ENCODE results near the gene FAM3C.

Gene FAM3C

DNA sequence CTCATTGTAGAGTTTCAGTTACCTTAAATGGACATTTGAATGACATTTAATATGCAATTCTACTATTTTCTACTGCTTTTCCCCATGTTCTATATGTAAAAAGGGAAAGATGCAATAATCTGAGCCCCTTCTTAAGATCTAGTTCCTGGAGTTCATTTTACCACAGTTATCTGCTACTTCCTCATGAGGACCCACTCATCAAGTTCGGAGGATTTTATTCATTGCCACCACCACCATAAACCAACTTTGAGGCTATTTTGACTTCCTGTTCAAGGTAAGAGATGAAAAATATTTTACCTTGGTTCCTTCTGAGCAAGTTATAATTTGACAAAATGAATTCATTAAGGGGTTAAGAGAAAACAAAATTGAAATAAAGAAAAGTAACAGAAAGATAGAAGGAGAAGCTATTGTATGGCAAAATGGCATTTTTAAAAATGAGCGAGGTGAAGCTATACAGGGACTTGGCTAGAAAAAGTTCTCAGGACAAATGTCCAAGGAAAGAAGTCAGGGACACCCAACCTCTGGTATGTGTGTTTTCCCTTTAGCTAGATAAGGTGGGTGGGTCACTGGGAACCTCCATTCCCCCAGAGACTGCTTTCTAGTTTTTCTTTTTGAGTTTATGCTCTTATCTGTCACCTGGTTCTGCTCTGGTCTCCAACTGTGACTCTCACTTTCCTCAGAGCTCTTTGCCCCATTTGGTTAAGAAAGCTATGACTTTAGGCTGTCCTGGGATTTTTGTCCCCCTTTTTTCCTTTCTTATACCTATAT lies 14.9 kb upstream of the FAM3C start:
- no peak for DNase-seq

GRCh38 chr7:121406944-121407343 lies 10.8 kb upstream of the FAM3C start:
- DNase-seq = no peak

DNA sequence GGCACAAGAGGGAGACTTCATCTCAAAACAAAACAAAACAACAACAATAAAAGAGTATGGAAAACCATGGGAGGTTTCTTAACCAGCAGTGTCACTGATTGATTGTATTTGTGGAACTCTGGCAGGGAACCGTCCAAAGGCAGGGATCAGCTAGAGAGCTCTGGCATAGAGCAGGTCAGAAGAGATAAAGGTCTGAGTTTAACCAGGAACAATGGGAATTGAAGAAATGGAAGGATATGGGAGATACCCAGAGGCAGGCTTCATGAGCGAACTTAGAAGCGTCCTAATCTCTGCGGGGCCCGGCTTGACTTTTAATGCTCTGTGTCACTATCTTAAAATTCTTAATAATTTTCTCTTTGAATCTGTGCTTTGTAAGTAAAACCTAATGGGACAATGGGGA lies 10.4 kb upstream of the FAM3C start:
- no peak for DNase-seq

DNA sequence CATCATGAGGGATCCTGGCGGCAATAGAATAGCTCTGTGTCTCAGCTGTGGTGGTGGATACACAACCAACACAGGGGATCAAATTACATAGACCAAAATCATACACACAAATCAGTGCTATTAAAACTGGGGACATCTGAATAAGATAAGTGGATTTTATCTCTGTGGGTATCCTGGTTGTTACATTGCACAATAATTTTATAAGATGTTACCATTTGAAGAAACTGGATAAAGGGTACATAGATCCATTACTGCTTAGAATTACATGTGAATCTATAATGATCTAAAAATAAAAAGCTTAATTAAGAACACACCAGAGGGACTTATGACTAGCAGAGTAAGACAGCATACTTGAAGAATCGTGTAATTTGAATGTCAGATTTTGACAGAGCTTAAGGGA lies 8.2 kb upstream of the FAM3C start:
- DNase-seq = no peak

DNA sequence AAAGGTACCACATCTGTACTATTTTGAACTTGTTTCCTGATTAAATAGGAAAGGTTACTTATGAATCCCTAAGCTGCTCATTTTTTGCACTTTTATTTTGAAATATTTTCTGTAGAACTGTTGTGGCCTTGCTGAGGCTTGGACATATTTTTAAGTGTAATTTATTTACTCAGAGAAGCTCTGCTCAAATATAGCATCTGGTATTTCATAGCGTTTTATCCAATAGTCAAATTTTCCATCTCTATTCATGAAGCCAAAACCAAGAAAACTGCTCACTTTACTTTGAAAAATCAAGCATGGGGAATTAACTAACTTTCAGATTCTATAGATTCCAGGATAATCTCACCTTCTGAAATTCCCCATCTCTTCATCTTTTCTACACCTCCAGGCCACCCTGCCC lies 6.6 kb upstream of the FAM3C start:
- DNase-seq = no peak

DNA sequence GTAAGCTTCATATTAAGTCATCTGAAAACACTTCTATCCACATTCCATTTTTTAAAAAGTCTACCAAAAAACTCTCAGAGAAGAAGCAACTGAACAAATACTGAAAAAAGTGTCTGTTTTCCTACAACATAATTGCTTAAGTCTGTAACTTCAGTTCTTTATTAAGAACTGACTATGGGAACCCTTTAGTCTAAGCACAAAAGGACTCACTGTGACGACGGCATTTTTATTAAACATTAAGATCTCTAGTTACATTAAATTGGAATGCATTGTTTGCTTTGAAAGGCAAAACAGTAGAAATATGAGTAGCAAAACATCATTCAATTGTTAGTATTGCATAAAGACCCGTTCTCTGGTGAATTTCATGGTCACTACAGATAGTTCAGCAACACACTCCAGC lies 5.8 kb upstream of the FAM3C start:
- DNase-seq = no peak

GRCh38 chr7:121398246-121398645 lies 2.1 kb upstream of the FAM3C start:
- DNase-seq = peak in 3 of 58 donors; percentile 1 to 8 (median 7)

DNA sequence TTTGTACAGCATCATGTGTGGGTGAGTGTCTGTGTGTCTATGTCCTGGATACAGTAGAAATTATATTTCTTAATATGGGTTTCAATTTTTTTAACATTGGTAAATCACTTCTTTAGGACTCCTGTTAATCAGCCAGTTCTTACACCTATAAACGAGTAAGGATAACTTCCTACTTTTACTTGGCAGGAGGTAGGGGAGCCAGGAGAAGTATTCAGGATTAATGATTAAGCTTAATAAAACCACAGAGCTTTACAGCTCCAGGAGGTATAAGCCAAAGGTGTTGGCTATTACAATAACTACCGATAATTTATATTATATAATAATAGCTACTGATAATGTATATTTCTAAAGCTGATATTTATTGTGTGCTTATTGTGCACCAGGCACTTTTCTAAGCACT lies 1.7 kb upstream of the FAM3C start:
- no peak for DNase-seq

- DNase-seq = no peak
Measured at GRCh38 chr7:121397361-121397760, 1.3 kb upstream of the FAM3C start.

DNA sequence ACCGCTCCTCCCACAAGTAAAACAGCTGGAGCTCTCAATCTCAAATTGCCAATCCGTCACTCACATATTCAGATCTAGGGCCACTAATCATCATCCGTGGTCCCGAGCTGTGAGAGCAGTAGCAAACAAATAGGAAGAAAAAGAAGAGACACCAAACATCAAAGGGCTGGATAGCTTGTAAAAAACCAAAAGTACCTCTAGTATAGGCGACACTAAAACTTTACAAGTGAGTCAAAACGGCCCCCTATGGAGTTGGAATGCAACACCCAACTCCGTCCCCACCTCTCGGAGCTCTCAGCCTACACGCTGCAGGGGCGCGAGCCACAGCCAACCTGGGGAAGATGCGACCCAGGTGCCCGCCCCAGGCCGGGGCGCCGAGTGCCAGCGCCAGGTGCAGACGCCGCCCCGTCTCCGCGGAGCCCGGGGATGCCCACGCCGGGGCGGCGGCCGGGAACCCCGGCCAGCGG lies 581 bp downstream of the FAM3C start:
- DNase-seq = peak in 17 of 58 donors; percentile 10 to 54 (median 39)

- no peak for DNase-seq
Measured at GRCh38 chr7:121394709-121395140, 1.4 kb downstream of the FAM3C start.

- no peak for DNase-seq
Measured at GRCh38 chr7:121393005-121393366, 3.1 kb downstream of the FAM3C start.

- no peak for DNase-seq
Measured at GRCh38 chr7:121392277-121393004, 3.7 kb downstream of the FAM3C start.

GRCh38 chr7:121391686-121392085 lies 4.4 kb downstream of the FAM3C start:
- no peak for DNase-seq

DNA sequence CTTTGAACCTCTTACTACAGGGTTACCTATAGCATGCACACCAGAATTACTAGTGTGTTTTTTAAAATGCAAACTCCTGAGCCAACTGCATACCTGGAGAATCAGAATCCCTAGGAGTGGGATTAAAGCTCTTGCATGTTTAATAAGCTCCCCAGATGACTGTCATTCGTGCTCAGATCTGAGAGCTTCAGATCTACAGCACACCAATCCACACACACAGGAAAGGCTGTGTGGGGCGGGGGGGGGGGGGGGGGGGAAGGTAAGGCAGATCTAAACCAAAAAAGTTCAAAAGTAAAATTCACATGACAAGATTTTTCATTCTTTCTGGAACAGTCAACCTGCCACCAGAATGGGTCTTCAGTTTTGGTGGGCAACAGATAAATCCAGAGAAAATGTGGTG lies 5.5 kb downstream of the FAM3C start:
- no peak for DNase-seq

GRCh38 chr7:121390109-121390508 lies 6.0 kb downstream of the FAM3C start:
- DNase-seq = no peak

DNA sequence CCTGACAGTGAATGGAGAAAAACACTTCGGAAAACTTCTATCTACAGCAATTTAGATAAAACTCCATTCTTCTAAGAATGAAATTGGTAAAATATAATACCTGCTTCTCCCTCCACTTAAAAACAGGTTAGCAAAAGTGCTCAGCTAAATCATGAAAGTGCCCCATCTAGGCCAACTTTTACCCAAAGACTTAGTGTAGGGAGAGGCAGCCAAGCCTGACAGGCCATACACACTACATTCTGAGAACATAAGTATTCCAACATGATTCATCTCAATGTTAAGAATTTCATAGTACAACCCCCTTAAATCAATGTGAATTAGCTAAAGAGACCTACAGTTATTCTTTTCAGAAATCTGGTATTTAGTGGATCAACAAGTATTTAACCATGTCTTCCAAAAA lies 7.2 kb downstream of the FAM3C start:
- no peak for DNase-seq

DNA sequence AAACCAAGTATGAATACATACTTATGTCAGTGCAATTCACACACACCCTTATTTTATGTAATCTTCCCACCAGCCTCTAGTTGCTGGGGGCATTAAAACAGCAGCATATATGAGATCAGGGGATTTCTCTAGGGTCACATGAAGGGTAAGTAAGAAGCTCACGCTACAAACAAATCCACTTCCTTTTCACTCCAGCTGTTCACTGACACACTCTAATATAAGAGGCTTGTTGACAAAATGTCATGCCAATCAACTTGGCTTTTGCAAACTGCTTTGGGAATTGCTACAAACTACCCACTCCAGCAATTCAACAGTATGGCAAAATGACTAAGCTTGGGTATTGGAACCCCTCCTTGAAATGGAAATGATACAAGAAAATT lies 10.3 kb downstream of the FAM3C start:
- no peak for DNase-seq

DNA sequence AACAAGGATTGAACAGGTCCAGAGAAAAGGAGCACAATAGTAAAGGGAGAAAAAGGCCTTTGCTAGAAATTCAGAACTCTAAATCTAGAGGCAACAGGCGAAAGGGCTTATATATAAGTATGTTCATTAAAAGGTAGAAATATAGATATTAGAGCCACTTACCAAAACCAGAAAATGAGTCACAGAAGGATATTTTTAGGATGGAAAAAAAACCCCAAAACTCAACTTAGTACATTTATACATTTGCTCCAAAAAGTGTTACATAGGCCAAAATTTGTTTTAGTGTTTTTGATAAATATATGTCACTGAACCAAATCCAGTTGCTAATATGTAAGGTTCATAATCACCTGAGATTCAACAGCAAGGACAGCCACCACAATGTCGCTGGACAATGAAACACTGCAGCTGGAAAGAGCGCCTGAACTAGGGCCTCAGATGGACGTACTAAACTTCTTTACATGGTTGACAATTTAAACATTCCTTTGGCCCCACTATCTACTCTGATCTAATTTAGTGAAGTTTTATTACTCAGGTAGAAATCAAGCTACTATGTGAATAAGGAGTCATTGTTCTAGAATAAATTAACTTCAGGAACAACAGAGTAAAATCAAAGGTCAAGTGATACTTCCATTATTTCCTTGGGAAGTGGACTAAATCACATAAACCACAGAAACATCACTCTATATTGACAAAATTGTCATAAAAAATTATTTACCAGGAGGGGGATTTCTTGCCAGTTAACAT lies 10.9 kb downstream of the FAM3C start:
- no peak for DNase-seq

DNA sequence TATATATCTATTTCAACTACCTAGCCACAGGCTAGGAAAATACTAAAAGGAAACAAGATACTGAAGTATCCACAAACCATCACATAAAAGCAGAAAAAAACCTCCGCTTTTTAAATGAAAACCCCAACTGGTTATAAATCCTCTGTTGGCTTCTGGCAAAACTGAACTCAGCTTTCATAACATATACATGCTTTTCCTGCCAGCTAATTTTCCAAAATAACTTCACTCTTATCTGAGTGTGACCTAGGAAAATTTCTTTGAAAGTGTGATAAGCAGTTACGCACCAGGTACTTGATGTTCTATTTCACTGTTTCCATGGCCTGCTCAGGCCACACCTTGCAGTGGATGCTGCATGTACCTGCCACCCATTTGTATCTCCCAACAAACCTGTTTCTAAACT lies 11.8 kb downstream of the FAM3C start:
- no peak for DNase-seq

DNA sequence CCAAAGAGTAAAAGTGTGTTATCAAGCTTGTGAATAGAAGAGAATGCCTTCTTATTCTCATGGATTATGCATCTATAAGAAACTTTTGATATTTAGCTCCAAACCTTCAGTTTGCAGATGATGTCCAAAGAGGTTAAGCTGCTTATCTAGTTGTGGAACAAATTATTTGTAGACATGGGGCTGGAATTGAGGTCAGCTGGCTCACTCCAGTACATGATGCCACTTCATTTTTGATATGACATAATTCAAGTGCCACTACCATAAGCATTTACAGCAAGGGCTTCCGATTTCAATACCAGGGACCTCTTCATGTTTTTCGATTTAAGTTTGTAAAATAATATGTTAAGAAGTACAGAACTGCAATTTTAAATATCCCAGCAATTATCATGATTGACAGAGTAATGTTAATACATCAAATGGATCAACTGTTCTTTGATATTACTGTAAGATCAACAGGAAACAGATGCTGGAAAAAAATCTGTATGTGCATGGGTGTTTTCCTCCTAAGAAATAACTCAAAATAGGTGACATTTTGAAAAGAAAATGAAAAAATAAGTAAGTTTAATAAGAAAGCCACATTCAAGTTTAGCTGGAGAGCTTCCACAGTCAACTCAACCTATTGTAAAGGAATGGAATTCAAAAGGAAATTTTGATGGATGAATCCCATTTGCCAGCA lies 12.7 kb downstream of the FAM3C start:
- no peak for DNase-seq

DNA sequence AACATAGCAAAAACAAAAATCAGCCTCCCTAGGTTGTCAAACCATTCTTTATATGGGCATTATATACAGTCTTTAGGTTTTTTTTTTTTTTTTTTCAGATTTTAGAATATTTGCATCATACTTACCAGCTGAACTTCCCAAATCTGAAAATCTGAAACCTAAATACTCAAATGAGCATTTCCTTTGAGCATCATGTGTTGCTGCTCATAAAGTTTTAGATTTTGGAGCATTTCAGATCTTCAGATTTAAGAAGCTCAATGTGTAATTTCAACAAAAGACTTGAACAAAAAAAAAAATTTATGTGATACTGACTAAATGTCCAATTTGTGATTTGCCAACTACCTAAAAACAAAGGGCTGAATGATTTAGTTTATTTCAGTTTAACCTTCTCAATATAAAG lies 13.6 kb downstream of the FAM3C start:
- no peak for DNase-seq
